Urinary bladder (tissue), 4 donors: ENCODE measurements around the gene THRB. TPM values are rescaled to one million over a fixed set of nuclear protein-coding genes. Genes with fewer than 3 reads are reported as not detected.

Experiments used
- DNase-seq: peaks from one replicate; pipeline ENCODE4 v3.0.0-alpha.2; 2015; ENCODE audit errors: extremely low spot score
- H3K27ac ChIP-seq: one replicate; pipeline ENCODE4 v1.5.1; 2013; ENCODE audit warnings: low read depth, mild to moderate bottlenecking, moderate library complexity
- H3K36me3 ChIP-seq: one replicate; pipeline ENCODE4 v1.6.1; 2013; ENCODE audit warnings: mild to moderate bottlenecking, moderate library complexity; ENCODE audit not compliant: insufficient read depth
- H3K4me1 ChIP-seq: one replicate; pipeline ENCODE4 v1.6.1; 2013; ENCODE audit warnings: mild to moderate bottlenecking, moderate library complexity; ENCODE audit not compliant: insufficient read depth
- H3K4me3 ChIP-seq: one replicate; pipeline ENCODE4 v1.5.1; 2013; ENCODE audit warnings: low read depth, low read length
- WGBS: extraction: QIAGEN DNeasy Blood & Tissue Kit; methylation state at CpG from one replicate; pipeline ENCODE4 v1.1.7; 2013; 5-methylcytosine and 5-hydroxymethylcytosine counted together
- polyA plus RNA-seq: library from polyadenylated mRNA; stranded (reverse); fragments of 200-250 nt; gene quantifications from one replicate; pipeline ENCODE4 v1.2.3, GENCODE V29; 2013
- total RNA-seq: library from RNA; depleted of rRNA; stranded (reverse); fragments of >200 nt; gene quantifications from one replicate; pipeline ENCODE4 v1.2.3, GENCODE V29; 2014
- donor health status: healthy with polysubstance abuse.
- donor health status: healthy.

The THRB gene
- total and polyA plus RNA-seq, 2 donors = 8.3 to 14.8 TPM

DNA sequence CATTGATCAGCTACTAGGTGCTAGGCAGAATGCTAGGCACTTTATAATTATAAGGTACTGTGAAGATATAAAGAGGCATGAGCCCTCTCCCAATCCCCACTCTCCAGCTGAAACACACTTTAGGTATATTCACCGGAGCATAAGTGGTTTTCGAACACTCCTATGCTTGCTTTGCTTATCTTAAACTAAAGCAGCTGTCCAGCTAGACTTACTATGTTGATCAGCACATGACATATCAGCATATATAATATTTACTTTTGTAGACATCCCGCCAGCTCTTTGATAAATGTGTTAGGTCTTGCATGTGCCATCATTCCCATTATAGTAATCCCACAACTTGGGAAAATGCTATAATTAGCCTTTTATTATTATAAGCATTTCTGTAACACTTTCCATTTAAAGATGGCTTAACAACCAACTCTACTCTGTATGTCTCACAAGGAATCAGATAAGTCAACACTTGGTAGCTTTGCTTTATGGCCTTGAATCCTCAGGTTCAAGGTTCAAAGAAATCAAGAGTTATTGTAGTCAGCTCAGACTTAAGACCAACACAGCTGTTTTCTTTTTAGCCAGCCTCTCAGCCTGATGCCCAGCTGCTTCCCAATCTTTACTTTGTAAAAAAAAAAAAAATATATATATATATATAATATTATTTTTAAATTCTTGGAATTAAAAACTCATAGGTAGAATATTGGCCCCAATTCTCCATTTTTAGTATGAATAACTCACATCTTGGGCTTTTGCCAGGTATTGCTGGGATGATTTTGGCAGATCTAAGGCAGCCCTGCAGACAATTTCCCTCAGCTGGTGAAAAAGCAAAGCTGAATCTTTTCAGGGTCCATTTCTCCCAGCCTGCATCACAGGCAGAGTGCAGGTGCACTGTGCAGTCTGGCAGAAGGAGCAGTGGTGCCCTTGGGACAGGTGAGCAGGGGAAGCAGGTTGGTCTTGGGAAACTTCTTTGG is 104.2 kb downstream of the THRB start:
- WGBS = 68% methylated on average over 3 of the region's 3 CpGs
- no peak overlapping the region for H3K4me3 ChIP-seq
- no peaks in the 10 kb centered on the region for H3K4me1 ChIP-seq
- no peak for DNase-seq
- no peaks in the 10 kb centered on the region for H3K36me3 ChIP-seq
- no peak overlapping the region for H3K27ac ChIP-seq

DNA sequence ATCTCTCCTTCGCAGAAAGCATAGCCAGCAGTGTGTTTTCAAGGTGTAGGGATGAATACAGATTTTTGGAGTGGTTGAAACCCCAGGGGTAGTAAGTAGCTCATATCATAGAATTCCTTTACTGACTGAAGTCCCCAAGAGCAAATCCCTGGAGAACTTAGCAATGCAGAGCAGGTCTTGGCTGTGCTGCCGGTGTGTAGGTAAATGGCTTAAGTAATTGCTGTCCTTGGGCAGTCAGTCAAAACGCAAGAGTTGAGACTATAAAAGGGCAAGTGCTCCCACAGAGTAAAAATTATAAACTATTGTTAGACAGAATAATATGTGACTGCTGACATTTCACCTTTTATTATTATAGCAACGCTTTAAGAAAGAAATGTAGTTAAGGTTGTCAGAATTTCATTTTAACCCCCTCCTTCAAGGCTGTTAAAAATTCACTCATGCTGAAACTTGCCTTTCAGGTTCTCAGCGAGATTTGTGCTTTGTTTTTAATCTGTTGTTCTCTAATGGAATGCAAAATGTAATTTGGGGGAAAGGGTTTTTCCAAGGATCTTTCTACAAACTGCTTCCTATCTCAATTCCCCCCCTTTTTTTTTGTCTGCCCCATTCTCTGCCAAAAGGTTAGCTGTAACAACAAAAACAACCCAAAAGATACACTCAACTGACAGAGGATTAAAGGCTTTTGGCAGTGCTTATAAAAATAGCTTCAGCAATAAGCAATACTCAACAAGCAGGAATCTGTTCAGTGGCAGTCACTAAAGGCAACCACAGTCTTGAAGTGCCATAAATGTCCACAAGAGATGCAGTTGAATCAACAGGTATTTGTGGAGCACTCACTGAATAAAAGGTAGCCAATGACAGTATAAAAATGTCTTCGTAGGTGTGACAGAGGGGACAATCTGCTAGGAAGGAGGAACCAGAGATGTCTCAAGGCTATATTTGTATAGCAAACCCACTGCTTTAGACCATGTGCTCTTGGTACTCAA is 105.3 kb downstream of the THRB start:
- WGBS = 50% methylated on average over 6 of the region's 6 CpGs
- H3K4me3 ChIP-seq = no peak overlapping the region
- H3K27ac ChIP-seq = no peak overlapping the region
- H3K4me1 ChIP-seq = no peaks in the 10 kb centered on the region
- peak; percentile 71 for DNase-seq
- no peaks in the 10 kb centered on the region for H3K36me3 ChIP-seq

GRCh38 chr3:24388611-24389010 is 106.0 kb downstream of the THRB start:
- DNase-seq = no peak
- Histone ChIP-seq H3K27ac (no peak overlapping the region), H3K36me3 (no peaks in the 10 kb centered on the region), H3K4me1 (no peaks in the 10 kb centered on the region), H3K4me3 (no peak overlapping the region)

GRCh38 chr3:24388159-24388558 is 106.5 kb downstream of the THRB start:
- Histone ChIP-seq H3K27ac (no peak overlapping the region), H3K4me1 (no peaks in the 10 kb centered on the region)
- 96% methylated on average over 3 of the region's 3 CpGs for WGBS

GRCh38 chr3:24387493-24387892 is 107.2 kb downstream of the THRB start:
- no peak for DNase-seq
- Histone ChIP-seq H3K27ac (no peak overlapping the region), H3K36me3 (no peaks in the 10 kb centered on the region), H3K4me3 (no peak overlapping the region), H3K4me1 (no peaks in the 10 kb centered on the region)
- 96% methylated on average over 1 of the region's 1 CpG for WGBS

More at GRCh38 chr3:24388159-24388558, 106.5 kb downstream of the THRB start:
- Histone ChIP-seq H3K4me3 (no peak overlapping the region), H3K36me3 (no peaks in the 10 kb centered on the region)
- no peak for DNase-seq

DNA sequence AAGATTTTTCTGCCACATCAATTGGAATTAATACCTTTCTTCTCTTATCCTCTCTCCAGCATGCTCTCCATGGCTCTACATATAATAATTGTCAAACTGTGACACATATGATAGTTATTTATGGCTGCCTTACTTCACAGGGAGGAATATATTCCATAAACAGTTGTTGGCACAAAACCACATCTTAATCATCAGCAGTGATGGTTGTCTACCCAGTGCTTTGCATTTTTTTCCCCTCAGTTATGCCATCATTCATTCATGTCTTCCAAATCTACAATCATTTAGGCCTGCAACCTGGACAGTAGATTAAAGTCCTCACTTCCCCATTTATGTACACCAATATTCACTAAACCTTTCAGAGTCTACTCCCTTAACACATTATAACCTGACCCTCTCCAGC is 107.7 kb downstream of the THRB start:
- DNase-seq = no peak
- no peak overlapping the region for H3K27ac ChIP-seq
- H3K4me3 ChIP-seq = no peak overlapping the region
- H3K36me3 ChIP-seq = no peaks in the 10 kb centered on the region
- H3K4me1 ChIP-seq = no peaks in the 10 kb centered on the region

- H3K4me1 ChIP-seq = no peaks in the 10 kb centered on the region
- DNase-seq = no peak
- 89% methylated on average over 3 of the region's 3 CpGs for WGBS
- H3K36me3 ChIP-seq = no peaks in the 10 kb centered on the region
- H3K4me3 ChIP-seq = no peak overlapping the region
- no peak overlapping the region for H3K27ac ChIP-seq
Observed at GRCh38 chr3:24386458-24386857, 108.2 kb downstream of the THRB start.

DNA sequence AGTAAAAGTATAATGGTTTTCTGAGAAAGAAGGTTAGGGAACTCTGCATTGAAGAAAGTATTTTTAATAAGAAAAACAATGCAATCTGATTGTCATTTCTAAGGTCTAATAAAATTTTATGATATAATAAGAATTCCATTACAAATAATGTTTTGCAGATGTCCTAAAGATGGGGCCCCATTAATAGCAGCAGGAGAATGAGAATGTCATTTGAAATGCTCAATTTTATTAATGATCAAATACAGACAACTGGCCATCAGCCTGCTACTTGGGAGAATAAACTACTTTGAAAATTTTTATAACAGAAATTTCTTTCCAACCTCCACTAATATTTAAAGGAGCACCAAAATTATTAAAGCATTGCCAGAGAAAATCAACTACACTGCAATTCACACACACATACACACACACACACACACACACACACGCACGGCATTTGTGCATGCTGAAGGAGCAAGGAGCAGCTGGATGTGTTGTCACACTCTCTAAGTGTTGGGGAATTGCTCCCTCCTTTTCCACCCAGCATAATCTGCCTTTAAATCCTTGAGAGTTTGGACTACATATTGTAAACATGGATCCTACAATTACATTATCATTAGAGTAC is 109.5 kb downstream of the THRB start:
- 90% methylated on average over 2 of the region's 2 CpGs for WGBS
- H3K4me3 ChIP-seq = no peak overlapping the region
- H3K4me1 ChIP-seq = no peaks in the 10 kb centered on the region
- H3K27ac ChIP-seq = no peak overlapping the region
- no peaks in the 10 kb centered on the region for H3K36me3 ChIP-seq
- no peak for DNase-seq

GRCh38 chr3:24382647-24383046 is 112.0 kb downstream of the THRB start:
- H3K27ac ChIP-seq = no peak overlapping the region
- no peaks in the 10 kb centered on the region for H3K4me1 ChIP-seq
- WGBS = 96% methylated on average over 2 of the region's 2 CpGs
- no peaks in the 10 kb centered on the region for H3K36me3 ChIP-seq
- H3K4me3 ChIP-seq = no peak overlapping the region
- DNase-seq = no peak

- H3K4me3 ChIP-seq = no peak overlapping the region
- no peaks in the 10 kb centered on the region for H3K36me3 ChIP-seq
- no peak for DNase-seq
- H3K27ac ChIP-seq = no peak overlapping the region
- no peaks in the 10 kb centered on the region for H3K4me1 ChIP-seq
Observed at GRCh38 chr3:24379936-24380335, 114.7 kb downstream of the THRB start.

GRCh38 chr3:24378313-24378712 is 116.3 kb downstream of the THRB start:
- DNase-seq = no peak
- Histone ChIP-seq H3K4me1 (no peaks in the 10 kb centered on the region), H3K4me3 (no peak overlapping the region), H3K36me3 (no peaks in the 10 kb centered on the region), H3K27ac (no peak overlapping the region)
- WGBS = 80% methylated on average over 3 of the region's 3 CpGs

DNA sequence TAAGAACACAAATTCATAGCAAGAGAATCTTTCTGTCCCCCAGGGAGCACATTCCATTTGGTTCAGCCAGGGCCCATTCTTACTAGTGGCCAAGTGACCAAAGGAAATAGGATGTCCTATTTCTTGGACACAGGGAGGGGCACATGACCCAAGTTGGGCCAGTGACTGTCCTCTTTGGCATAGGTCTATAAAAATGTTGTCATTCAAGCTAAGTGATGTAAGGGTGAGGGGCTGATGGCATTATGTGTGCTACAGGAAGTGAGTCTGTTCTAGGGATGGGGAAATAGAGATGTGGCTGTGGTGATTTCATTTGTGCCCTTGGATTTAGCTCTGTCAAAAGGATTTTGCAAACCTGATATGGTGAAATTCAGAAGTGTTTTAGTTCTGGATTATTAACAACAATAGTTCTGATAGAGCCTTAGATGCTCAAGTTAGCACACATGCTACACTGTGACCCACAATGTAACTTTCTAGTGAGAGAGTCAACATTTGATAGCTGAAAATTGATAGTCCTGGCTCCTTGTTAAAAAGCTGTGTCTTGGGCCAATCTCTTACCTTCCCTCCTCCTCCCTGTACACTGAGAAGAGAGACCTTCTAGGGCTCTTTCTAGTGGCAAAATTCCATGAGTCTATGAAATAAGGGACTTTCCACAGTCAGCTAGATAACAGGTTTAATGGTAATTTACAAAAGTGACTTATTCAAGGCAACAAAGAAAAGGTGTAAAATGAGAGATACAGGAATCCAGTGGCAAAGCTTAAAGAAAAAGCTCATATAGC is 117.2 kb downstream of the THRB start:
- no peak overlapping the region for H3K4me3 ChIP-seq
- H3K27ac ChIP-seq = no peak overlapping the region
- no peaks in the 10 kb centered on the region for H3K4me1 ChIP-seq
- no peak for DNase-seq
- no peaks in the 10 kb centered on the region for H3K36me3 ChIP-seq

GRCh38 chr3:24375947-24376384 is 118.7 kb downstream of the THRB start:
- no peak for DNase-seq
- 42% methylated on average over 3 of the region's 3 CpGs for WGBS
- no peaks in the 10 kb centered on the region for H3K4me1 ChIP-seq
- H3K36me3 ChIP-seq = no peaks in the 10 kb centered on the region
- no peak overlapping the region for H3K4me3 ChIP-seq
- H3K27ac ChIP-seq = no peak overlapping the region
